Measurements from ENCODE around the gene MLPH. TPM values are rescaled to one million over a fixed set of nuclear protein-coding genes. Genes with fewer than 3 reads are reported as not detected.

MLPH gene
- polyA plus RNA-seq, 4 donors, result 13.2 to 52.0 (median 18.9) TPM

- FAIRE-seq (no peak), DNase-seq (no peak)
- H3K27me3 ChIP-seq (ENCODE audit: control insufficient read depth in 3 of 3, insufficient read depth in 3 of 3, low read length in 3 of 3), result peaks cover 0 to 2% (median 0%) of the 10 kb centered on the region in 3 donors
- peaks cover 1 to 12% (median 6%) of the 10 kb centered on the region in 3 donors for H3K4me1 ChIP-seq (ENCODE audit: control insufficient read depth in 3 of 3, insufficient read depth in 2 of 3, low read depth in 1 of 3, low read length in 2 of 3)
- H3K4me3 ChIP-seq (ENCODE audit: low read depth in 1 of 3, low read length in 3 of 3), result no peak overlapping the region
- H3K27ac ChIP-seq (ENCODE audit: low read depth in 1 of 3, low read length in 2 of 3), result no peak overlapping the region
- WGBS, 3 donors, result 70 to 77% (median 75%) methylated on average over 8 of the region's 8 CpGs
- no peaks in the 10 kb centered on the region for H3K36me3 ChIP-seq (ENCODE audit: control insufficient read depth in 3 of 3, insufficient read depth in 2 of 3, low read depth in 1 of 3, low read length in 3 of 3)
- peaks cover 0 to 8% of the 10 kb centered on the region in 2 donors for H3K9me3 ChIP-seq (ENCODE audit: control insufficient read depth in 2 of 2, insufficient read depth in 1 of 2, low read depth in 1 of 2, low read length in 1 of 2)
Measured at GRCh38 chr2:237546040-237546875, 59.2 kb downstream of the MLPH start.

GRCh38 chr2:237546876-237547395 lies 59.9 kb downstream of the MLPH start:
- DNase-seq (peak in 1 of 2 donors; percentile 25), FAIRE-seq (no peak)
- no peak overlapping the region for H3K4me3 ChIP-seq (ENCODE audit: low read depth in 1 of 3, low read length in 3 of 3)
- peaks cover 0 to 2% (median 0%) of the 10 kb centered on the region in 3 donors for H3K27me3 ChIP-seq (ENCODE audit: control insufficient read depth in 3 of 3, insufficient read depth in 3 of 3, low read length in 3 of 3)
- peaks cover 0 to 7% of the 10 kb centered on the region in 2 donors for H3K9me3 ChIP-seq (ENCODE audit: control insufficient read depth in 2 of 2, insufficient read depth in 1 of 2, low read depth in 1 of 2, low read length in 1 of 2)
- H3K27ac ChIP-seq (ENCODE audit: low read depth in 1 of 3, low read length in 2 of 3), result peak overlapping the region in 2 of 3 donors; percentile 8 to 61
- H3K36me3 ChIP-seq (ENCODE audit: control insufficient read depth in 3 of 3, insufficient read depth in 2 of 3, low read depth in 1 of 3, low read length in 3 of 3), result no peaks in the 10 kb centered on the region
- peaks cover 0 to 7% (median 3%) of the 10 kb centered on the region in 3 donors for H3K4me1 ChIP-seq (ENCODE audit: control insufficient read depth in 3 of 3, insufficient read depth in 2 of 3, low read depth in 1 of 3, low read length in 2 of 3)
- WGBS, 3 donors, result 63 to 76% (median 65%) methylated on average over 13 of the region's 13 CpGs

GRCh38 chr2:237547841-237548416 lies 60.9 kb downstream of the MLPH start:
- Histone ChIP-seq H3K27ac (ENCODE audit: low read depth in 1 of 3, low read length in 2 of 3) (peak overlapping the region in 2 of 3 donors; percentile 35 to 61), H3K9me3 (ENCODE audit: control insufficient read depth in 2 of 2, insufficient read depth in 1 of 2, low read depth in 1 of 2, low read length in 1 of 2) (peaks cover 0 to 3% of the 10 kb centered on the region in 2 donors), H3K4me1 (ENCODE audit: control insufficient read depth in 3 of 3, insufficient read depth in 2 of 3, low read depth in 1 of 3, low read length in 2 of 3) (peaks cover 0 to 7% (median 3%) of the 10 kb centered on the region in 3 donors), H3K27me3 (ENCODE audit: control insufficient read depth in 3 of 3, insufficient read depth in 3 of 3, low read length in 3 of 3) (peaks cover 0 to 3% (median 0%) of the 10 kb centered on the region in 3 donors), H3K36me3 (ENCODE audit: control insufficient read depth in 3 of 3, insufficient read depth in 2 of 3, low read depth in 1 of 3, low read length in 3 of 3) (no peaks in the 10 kb centered on the region), H3K4me3 (ENCODE audit: low read depth in 1 of 3, low read length in 3 of 3) (no peak overlapping the region)
- FAIRE-seq (no peak), DNase-seq (peak; percentile 49 to 57)
- 35 to 42% (median 41%) methylated on average over 11 of the region's 11 CpGs for WGBS, 3 donors

GRCh38 chr2:237549216-237549615 lies 62.2 kb downstream of the MLPH start:
- peaks cover 0 to 10% of the 10 kb centered on the region in 2 donors for H3K9me3 ChIP-seq (ENCODE audit: control insufficient read depth in 2 of 2, insufficient read depth in 1 of 2, low read depth in 1 of 2, low read length in 1 of 2)
- FAIRE-seq (no peak), DNase-seq (no peak)
- 83 to 95% (median 91%) methylated on average over 8 of the region's 8 CpGs for WGBS, 3 donors
- peaks cover 0 to 3% (median 0%) of the 10 kb centered on the region in 3 donors for H3K27me3 ChIP-seq (ENCODE audit: control insufficient read depth in 3 of 3, insufficient read depth in 3 of 3, low read length in 3 of 3)
- H3K36me3 ChIP-seq (ENCODE audit: control insufficient read depth in 3 of 3, insufficient read depth in 2 of 3, low read depth in 1 of 3, low read length in 3 of 3), result no peaks in the 10 kb centered on the region
- no peak overlapping the region for H3K4me3 ChIP-seq (ENCODE audit: low read depth in 1 of 3, low read length in 3 of 3)
- no peak overlapping the region for H3K27ac ChIP-seq (ENCODE audit: low read depth in 1 of 3, low read length in 2 of 3)
- peaks cover 0 to 7% (median 3%) of the 10 kb centered on the region in 3 donors for H3K4me1 ChIP-seq (ENCODE audit: control insufficient read depth in 3 of 3, insufficient read depth in 2 of 3, low read depth in 1 of 3, low read length in 2 of 3)

- H3K36me3 ChIP-seq (ENCODE audit: control insufficient read depth in 3 of 3, insufficient read depth in 2 of 3, low read depth in 1 of 3, low read length in 3 of 3), result no peaks in the 10 kb centered on the region
- peaks cover 0 to 13% of the 10 kb centered on the region in 2 donors for H3K9me3 ChIP-seq (ENCODE audit: control insufficient read depth in 2 of 2, insufficient read depth in 1 of 2, low read depth in 1 of 2, low read length in 1 of 2)
- no peak overlapping the region for H3K4me3 ChIP-seq (ENCODE audit: low read depth in 1 of 3, low read length in 3 of 3)
- H3K4me1 ChIP-seq (ENCODE audit: control insufficient read depth in 3 of 3, insufficient read depth in 2 of 3, low read depth in 1 of 3, low read length in 2 of 3), result peaks cover 0 to 7% (median 3%) of the 10 kb centered on the region in 3 donors
- no peak for FAIRE-seq
- 75 to 84% (median 80%) methylated on average over 17 of the region's 17 CpGs for WGBS, 3 donors
- peaks cover 0 to 3% (median 0%) of the 10 kb centered on the region in 3 donors for H3K27me3 ChIP-seq (ENCODE audit: control insufficient read depth in 3 of 3, insufficient read depth in 3 of 3, low read length in 3 of 3)
- no peak overlapping the region for H3K27ac ChIP-seq (ENCODE audit: low read depth in 1 of 3, low read length in 2 of 3)
- DNase-seq, result no peak
Measured at GRCh38 chr2:237549643-237550415, 62.8 kb downstream of the MLPH start.

- DNase-seq (peak; percentile 55 to 82), FAIRE-seq (no peak)
- no peak overlapping the region for H3K4me3 ChIP-seq (ENCODE audit: low read depth in 1 of 3, low read length in 3 of 3)
- 36 to 81% (median 49%) methylated on average over 16 of the region's 16 CpGs for WGBS, 3 donors
- no peak overlapping the region for H3K27ac ChIP-seq (ENCODE audit: low read depth in 1 of 3, low read length in 2 of 3)
- H3K27me3 ChIP-seq (ENCODE audit: control insufficient read depth in 3 of 3, insufficient read depth in 3 of 3, low read length in 3 of 3), result peaks cover 0 to 8% (median 3%) of the 10 kb centered on the region in 3 donors
- peaks cover 0 to 7% (median 3%) of the 10 kb centered on the region in 3 donors for H3K4me1 ChIP-seq (ENCODE audit: control insufficient read depth in 3 of 3, insufficient read depth in 2 of 3, low read depth in 1 of 3, low read length in 2 of 3)
- H3K36me3 ChIP-seq (ENCODE audit: control insufficient read depth in 3 of 3, insufficient read depth in 2 of 3, low read depth in 1 of 3, low read length in 3 of 3), result no peaks in the 10 kb centered on the region
- H3K9me3 ChIP-seq (ENCODE audit: control insufficient read depth in 2 of 2, insufficient read depth in 1 of 2, low read depth in 1 of 2, low read length in 1 of 2), result peaks cover 0 to 24% of the 10 kb centered on the region in 2 donors
Measured at GRCh38 chr2:237551071-237551574, 64.1 kb downstream of the MLPH start.

- 80 to 96% (median 88%) methylated on average over 6 of the region's 6 CpGs for WGBS, 3 donors
- no peak for FAIRE-seq
Measured at GRCh38 chr2:237552908-237553307, 65.9 kb downstream of the MLPH start.

More at GRCh38 chr2:237552908-237553307, 65.9 kb downstream of the MLPH start:
- H3K9me3 ChIP-seq (ENCODE audit: control insufficient read depth in 2 of 2, insufficient read depth in 1 of 2, low read depth in 1 of 2, low read length in 1 of 2), result peaks cover 0 to 28% of the 10 kb centered on the region in 2 donors
- H3K27me3 ChIP-seq (ENCODE audit: control insufficient read depth in 3 of 3, insufficient read depth in 3 of 3, low read length in 3 of 3), result peaks cover 0 to 12% (median 3%) of the 10 kb centered on the region in 3 donors
- H3K4me3 ChIP-seq (ENCODE audit: low read depth in 1 of 3, low read length in 3 of 3), result no peak overlapping the region
- H3K4me1 ChIP-seq (ENCODE audit: control insufficient read depth in 3 of 3, insufficient read depth in 2 of 3, low read depth in 1 of 3, low read length in 2 of 3), result peaks cover 0 to 4% (median 3%) of the 10 kb centered on the region in 3 donors
- H3K27ac ChIP-seq (ENCODE audit: low read depth in 1 of 3, low read length in 2 of 3), result no peak overlapping the region
- H3K36me3 ChIP-seq (ENCODE audit: control insufficient read depth in 3 of 3, insufficient read depth in 2 of 3, low read depth in 1 of 3, low read length in 3 of 3), result no peaks in the 10 kb centered on the region
- no peak for DNase-seq

All from small intestine (tissue), 7 donors.